ENCODE measurements around the gene ZNF90.

DNA sequence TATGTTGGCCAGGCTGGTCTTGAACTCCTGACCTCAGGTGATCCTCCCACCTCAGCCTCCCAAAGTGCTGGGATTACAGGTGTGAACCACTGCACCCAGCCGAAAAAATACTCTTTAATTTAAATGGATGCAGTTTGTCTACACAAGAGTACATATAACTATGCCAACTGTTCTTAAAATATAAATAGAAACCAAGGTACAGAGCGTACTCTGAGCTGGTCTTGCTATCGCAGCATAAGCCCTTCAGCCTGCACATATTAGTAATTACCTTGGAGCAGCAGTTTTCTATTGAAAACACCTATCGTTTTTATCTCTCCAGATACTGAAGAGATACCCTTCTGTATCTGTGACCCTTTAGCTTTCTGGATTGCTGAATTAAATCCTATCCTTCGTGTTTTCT lies 41.9 kb upstream of the ZNF90 start:
- TF ChIP-seq, protein P1, sequence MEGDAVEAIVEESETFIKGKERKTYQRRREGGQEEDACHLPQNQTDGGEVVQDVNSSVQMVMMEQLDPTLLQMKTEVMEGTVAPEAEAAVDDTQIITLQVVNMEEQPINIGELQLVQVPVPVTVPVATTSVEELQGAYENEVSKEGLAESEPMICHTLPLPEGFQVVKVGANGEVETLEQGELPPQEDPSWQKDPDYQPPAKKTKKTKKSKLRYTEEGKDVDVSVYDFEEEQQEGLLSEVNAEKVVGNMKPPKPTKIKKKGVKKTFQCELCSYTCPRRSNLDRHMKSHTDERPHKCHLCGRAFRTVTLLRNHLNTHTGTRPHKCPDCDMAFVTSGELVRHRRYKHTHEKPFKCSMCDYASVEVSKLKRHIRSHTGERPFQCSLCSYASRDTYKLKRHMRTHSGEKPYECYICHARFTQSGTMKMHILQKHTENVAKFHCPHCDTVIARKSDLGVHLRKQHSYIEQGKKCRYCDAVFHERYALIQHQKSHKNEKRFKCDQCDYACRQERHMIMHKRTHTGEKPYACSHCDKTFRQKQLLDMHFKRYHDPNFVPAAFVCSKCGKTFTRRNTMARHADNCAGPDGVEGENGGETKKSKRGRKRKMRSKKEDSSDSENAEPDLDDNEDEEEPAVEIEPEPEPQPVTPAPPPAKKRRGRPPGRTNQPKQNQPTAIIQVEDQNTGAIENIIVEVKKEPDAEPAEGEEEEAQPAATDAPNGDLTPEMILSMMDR (IDR thresholded peaks at IDR 0.05; ENCODE audit: low read length) = no peak
- no peak for TF ChIP-seq EZH2 (optimal IDR thresholded peaks at IDR 0.05; ENCODE audit: low read depth, low read length)
